Vein endothelial cell (primary cell): ENCODE results near the gene INSYN1. TPM values are rescaled to one million over a fixed set of nuclear protein-coding genes. Genes with fewer than 3 reads are reported as not detected.

Experiments used
- total RNA-seq: library from RNA; depleted of rRNA; stranded (reverse); fragments of >200 nt; gene quantifications from 2 replicates; pipeline ENCODE4 v1.2.3, GENCODE V29; 2012

INSYN1 gene, protein sequence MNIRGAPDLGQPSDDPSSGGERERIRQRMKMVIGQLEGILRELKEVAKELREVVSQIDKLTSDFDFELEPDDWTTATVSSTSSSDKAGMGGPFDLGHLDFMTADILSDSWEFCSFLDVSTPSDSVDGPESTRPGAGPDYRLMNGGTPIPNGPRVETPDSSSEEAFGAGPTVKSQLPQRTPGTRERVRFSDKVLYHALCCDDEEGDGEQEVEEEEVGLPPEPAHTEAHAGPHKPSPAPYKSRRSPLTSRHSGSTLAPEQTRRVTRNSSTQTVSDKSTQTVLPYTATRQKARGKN
- 0.10 and 0.65 TPM in 2 replicates for total RNA-seq

DNA sequence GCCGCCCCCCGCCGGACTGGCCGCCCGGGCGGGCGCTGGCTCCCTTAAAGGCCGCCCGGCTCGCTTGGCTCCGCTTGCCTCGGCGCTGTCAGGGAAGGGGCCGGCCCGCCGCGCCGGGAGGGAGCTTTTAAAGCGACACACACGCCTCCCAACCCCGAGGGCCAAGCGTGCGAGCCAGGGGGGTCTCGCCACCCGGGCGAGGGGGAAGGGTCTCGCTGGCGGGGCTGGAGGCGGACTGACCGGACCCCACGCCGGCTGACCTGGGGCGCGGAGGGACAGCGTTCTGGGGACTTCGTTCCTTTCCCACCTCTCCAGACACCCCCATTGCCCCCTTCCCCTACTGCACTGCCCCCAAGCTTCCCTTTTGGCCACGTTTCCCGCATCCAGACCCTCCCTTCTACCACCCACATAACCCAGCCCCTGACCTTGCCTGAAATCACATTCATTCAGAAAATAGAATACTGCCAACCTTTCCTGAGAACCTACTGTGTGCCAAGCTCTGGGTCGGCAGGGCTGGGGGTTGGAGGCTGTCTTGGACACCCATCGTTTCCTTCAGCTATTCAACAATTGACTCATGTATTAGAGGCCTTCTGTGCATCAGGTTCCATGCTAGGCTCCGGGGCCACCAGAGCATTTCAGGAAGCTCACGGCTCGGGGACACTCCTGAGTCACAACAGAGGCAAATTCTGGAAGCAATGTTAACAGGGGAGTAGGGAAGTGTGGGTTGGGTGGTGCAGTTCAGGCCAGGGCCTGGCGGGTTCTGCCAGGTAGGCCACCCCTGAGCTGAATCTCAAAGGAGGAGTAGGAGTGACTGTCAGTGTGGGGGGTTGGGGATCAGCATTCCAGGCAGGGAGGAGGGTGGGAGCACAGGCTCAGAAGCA, at the start of gene INSYN1:
TSS of gene INSYN1 (minus strand) at position 102 of the 881 bp plus-strand sequence. CDS start 2,221 bp downstream, outside the sequence.

Other genes with a start within 250 kb of the INSYN1 start
- gene NPTN, start 120.0 kb downstream of the INSYN1 start, total RNA-seq = 110 and 128 TPM in 2 replicates
- gene CD276, start 69.0 kb downstream of the INSYN1 start, total RNA-seq = 81.1 and 95.7 TPM in 2 replicates
- not detected in 2 replicates for gene TBC1D21, start 120.2 kb upstream of the INSYN1 start, total RNA-seq
- gene LOXL1, start 173.1 kb upstream of the INSYN1 start, total RNA-seq = 3.0 and 3.6 TPM in 2 replicates
- gene STOML1, start 238.9 kb upstream of the INSYN1 start, total RNA-seq = 10.5 and 13.9 TPM in 2 replicates
- gene PML, start 241.4 kb upstream of the INSYN1 start, total RNA-seq = 76.1 and 85.6 TPM in 2 replicates